Right atrium auricular region (tissue), 2 donors: ENCODE data around the gene CLBA1. TPM values are rescaled to one million over a fixed set of nuclear protein-coding genes. Genes with fewer than 3 reads are reported as not detected.

Experiments used
- DNase-seq: peaks from one replicate; pipeline ENCODE4 v3.0.0-alpha.2; 2019; ENCODE audit warnings: low spot score
- H3K27ac ChIP-seq, 2 donors: fragments of 200-600 bp; sonication (generic); 1 replicate in 1 of 2; 2 replicates in 1 of 2; pipeline ENCODE4 v1.5.1; 2016 to 2019
- H3K27me3 ChIP-seq, 2 donors: fragments of 200-600 bp; sonication (generic); one replicate each; pipeline versions ENCODE4 v1.5.1 to v1.6.0; 2017 to 2019
- H3K36me3 ChIP-seq: fragments of 200-600 bp; sonication (generic); one replicate; pipeline ENCODE4 v1.5.1; 2016
- H3K4me1 ChIP-seq, 2 donors: fragments of 200-600 bp; sonication (generic); one replicate each; pipeline versions ENCODE4 v1.5.1 to v1.6.0; 2017 to 2019
- H3K4me3 ChIP-seq, 2 donors: fragments of 200-600 bp; sonication (generic); 1 replicate in 1 of 2; 2 replicates in 1 of 2; pipeline ENCODE4 v1.5.1; 2017 to 2019; ENCODE audit warnings: mild to moderate bottlenecking in 1 of 2, moderate library complexity in 1 of 2
- H3K9me3 ChIP-seq, 2 donors: fragments of 200-600 bp; sonication (generic); one replicate each; pipeline ENCODE4 v1.5.1; 2019
- CTCF ChIP-seq, 2 donors: fragments of 200-600 bp; sonication (generic); IDR thresholded peaks; one replicate each; pipeline ENCODE4 v1.5.1; 2019; ENCODE audit warnings: antibody characterized with exemption in 2 of 2
- total RNA-seq, 2 donors: library from RNA; depleted of rRNA; stranded (reverse); fragments of >200 nt; gene quantifications; one replicate each; pipeline ENCODE4 v1.1.0, GENCODE V29; 2016

The CLBA1 gene
- total RNA-seq = 1 to 10 TPM; 2.0 to 2.2 TPM

GRCh38 chr14:104985675-104986486 lies at the start of gene CLBA1:
Gene CLBA1, plus strand, starts transcription at chr14:104985788. Its CDS starts 644 bp downstream, at chr14:104986432.
- no peaks in the 10 kb centered on the region for H3K9me3 ChIP-seq
- peaks cover 0 to 17% of the 10 kb centered on the region in 2 donors for H3K4me1 ChIP-seq
- peak within 1 kb of the TSS; percentile 61 to 76 for H3K27ac ChIP-seq
- H3K27me3 ChIP-seq = no peaks in the 10 kb centered on the region
- no peak for DNase-seq
- peak within 1 kb of the TSS; percentile 70 to 72 for H3K4me3 ChIP-seq
- no peaks in the 10 kb centered on the region for H3K36me3 ChIP-seq
- no peak for TF ChIP-seq CTCF (IDR thresholded peaks at IDR 0.05)

GRCh38 chr14:104935955-104936354 lies 49.6 kb upstream of the CLBA1 start:
- Histone ChIP-seq H3K27ac (no peak overlapping the region), H3K27me3 (no peaks in the 10 kb centered on the region), H3K4me1 (peaks cover 0 to 21% of the 10 kb centered on the region in 2 donors), H3K4me3 (no peak overlapping the region), H3K9me3 (no peaks in the 10 kb centered on the region), H3K36me3 (no peaks in the 10 kb centered on the region)
- no peak for DNase-seq
- TF ChIP-seq CTCF (IDR thresholded peaks at IDR 0.05) = no peak

- no peak overlapping the region for H3K4me3 ChIP-seq
- peaks cover 0 to 21% of the 10 kb centered on the region in 2 donors for H3K4me1 ChIP-seq
- no peak for DNase-seq
- H3K27me3 ChIP-seq = no peaks in the 10 kb centered on the region
- no peaks in the 10 kb centered on the region for H3K9me3 ChIP-seq
- TF ChIP-seq CTCF (IDR thresholded peaks at IDR 0.05) = no peak
- H3K27ac ChIP-seq = no peak overlapping the region
- no peaks in the 10 kb centered on the region for H3K36me3 ChIP-seq
Measured at GRCh38 chr14:104936361-104937155, 49.0 kb upstream of the CLBA1 start.

- no peaks in the 10 kb centered on the region for H3K9me3 ChIP-seq
- no peak overlapping the region for H3K27ac ChIP-seq
- TF ChIP-seq CTCF (IDR thresholded peaks at IDR 0.05) = no peak
- peaks cover 0 to 15% of the 10 kb centered on the region in 2 donors for H3K4me1 ChIP-seq
- DNase-seq = no peak
- no peak overlapping the region for H3K4me3 ChIP-seq
- H3K27me3 ChIP-seq = no peaks in the 10 kb centered on the region
- H3K36me3 ChIP-seq = no peaks in the 10 kb centered on the region
Measured at GRCh38 chr14:104937161-104937560, 48.4 kb upstream of the CLBA1 start.

GRCh38 chr14:104937694-104938365 lies 47.8 kb upstream of the CLBA1 start:
- TF ChIP-seq CTCF (IDR thresholded peaks at IDR 0.05) = no peak
- no peaks in the 10 kb centered on the region for H3K36me3 ChIP-seq
- no peaks in the 10 kb centered on the region for H3K27me3 ChIP-seq
- H3K9me3 ChIP-seq = no peaks in the 10 kb centered on the region
- peaks cover 0 to 9% of the 10 kb centered on the region in 2 donors for H3K4me1 ChIP-seq
- no peak overlapping the region for H3K4me3 ChIP-seq
- no peak overlapping the region for H3K27ac ChIP-seq
- DNase-seq = no peak
